B cell (primary cell): Measurements from ENCODE around the gene DLGAP3.

Experiments used
- CTCF ChIP-seq: fragments of 200-600 bp; IDR thresholded peaks from one replicate; pipeline ENCODE4 v1.8.0; 2022; ENCODE audit warnings: antibody characterized with exemption, mild to moderate bottlenecking
- EZH2 ChIP-seq: IDR thresholded peaks from 2 replicates; pipeline ENCODE4 v1.6.1; 2012; ENCODE audit warnings: borderline replicate concordance, low read depth, mild to moderate bottlenecking, moderate library complexity, low read length; ENCODE audit not compliant: insufficient read depth, poor library complexity, severe bottlenecking

- TF ChIP-seq CTCF (no peak), EZH2 (no peak)
Observed at GRCh38 chr1:34923490-34923889, 6.0 kb downstream of the DLGAP3 start.
